Measurements from ENCODE around the gene SLF2.

DNA sequence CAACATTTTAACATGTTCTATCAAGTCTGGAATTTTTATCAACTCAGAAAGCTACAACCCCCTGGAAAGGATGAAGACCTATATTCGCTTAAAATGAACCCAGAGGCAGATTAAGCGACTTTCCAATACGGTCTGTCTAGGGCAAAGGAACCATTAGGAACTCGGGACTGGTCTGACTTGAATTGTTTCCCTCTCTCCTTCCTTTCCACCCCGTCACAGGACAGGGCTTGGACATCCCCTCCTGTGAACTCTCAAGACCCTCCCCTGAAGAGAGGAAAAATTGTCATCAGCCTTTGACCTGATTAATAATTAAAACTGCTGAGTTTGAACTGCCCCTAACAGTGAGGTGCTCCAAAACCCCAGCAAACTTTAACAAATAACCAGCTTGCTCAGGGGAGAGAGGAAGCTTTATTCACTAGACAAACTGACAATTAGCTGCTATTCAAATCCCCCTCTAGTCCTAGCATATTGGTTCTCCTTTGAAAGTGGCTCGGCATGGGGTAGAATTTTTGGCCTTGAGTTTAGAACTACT, 22.6 kb upstream of the SLF2 start:
- TF ChIP-seq, protein P1, sequence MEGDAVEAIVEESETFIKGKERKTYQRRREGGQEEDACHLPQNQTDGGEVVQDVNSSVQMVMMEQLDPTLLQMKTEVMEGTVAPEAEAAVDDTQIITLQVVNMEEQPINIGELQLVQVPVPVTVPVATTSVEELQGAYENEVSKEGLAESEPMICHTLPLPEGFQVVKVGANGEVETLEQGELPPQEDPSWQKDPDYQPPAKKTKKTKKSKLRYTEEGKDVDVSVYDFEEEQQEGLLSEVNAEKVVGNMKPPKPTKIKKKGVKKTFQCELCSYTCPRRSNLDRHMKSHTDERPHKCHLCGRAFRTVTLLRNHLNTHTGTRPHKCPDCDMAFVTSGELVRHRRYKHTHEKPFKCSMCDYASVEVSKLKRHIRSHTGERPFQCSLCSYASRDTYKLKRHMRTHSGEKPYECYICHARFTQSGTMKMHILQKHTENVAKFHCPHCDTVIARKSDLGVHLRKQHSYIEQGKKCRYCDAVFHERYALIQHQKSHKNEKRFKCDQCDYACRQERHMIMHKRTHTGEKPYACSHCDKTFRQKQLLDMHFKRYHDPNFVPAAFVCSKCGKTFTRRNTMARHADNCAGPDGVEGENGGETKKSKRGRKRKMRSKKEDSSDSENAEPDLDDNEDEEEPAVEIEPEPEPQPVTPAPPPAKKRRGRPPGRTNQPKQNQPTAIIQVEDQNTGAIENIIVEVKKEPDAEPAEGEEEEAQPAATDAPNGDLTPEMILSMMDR (IDR thresholded peaks at IDR 0.05), result no peak
- TF ChIP-seq POLR2A (IDR thresholded peaks at IDR 0.05), result no peak
